Right atrium auricular region (tissue), 2 donors: ENCODE data around the gene PPTC7. TPM values are rescaled to one million over a fixed set of nuclear protein-coding genes. Genes with fewer than 3 reads are reported as not detected.

ENCODE experiments used
- DNase-seq: peaks from one replicate; pipeline ENCODE4 v3.0.0-alpha.2; 2019; ENCODE audit warnings: low spot score
- H3K27ac ChIP-seq, 2 donors: fragments of 200-600 bp; sonication (generic); 1 replicate in 1 of 2; 2 replicates in 1 of 2; pipeline ENCODE4 v1.5.1; 2016 to 2019
- H3K27me3 ChIP-seq, 2 donors: fragments of 200-600 bp; sonication (generic); one replicate each; pipeline versions ENCODE4 v1.5.1 to v1.6.0; 2017 to 2019
- H3K36me3 ChIP-seq: fragments of 200-600 bp; sonication (generic); one replicate; pipeline ENCODE4 v1.5.1; 2016
- H3K4me1 ChIP-seq, 2 donors: fragments of 200-600 bp; sonication (generic); one replicate each; pipeline versions ENCODE4 v1.5.1 to v1.6.0; 2017 to 2019
- H3K4me3 ChIP-seq, 2 donors: fragments of 200-600 bp; sonication (generic); 1 replicate in 1 of 2; 2 replicates in 1 of 2; pipeline ENCODE4 v1.5.1; 2017 to 2019; ENCODE audit warnings: mild to moderate bottlenecking in 1 of 2, moderate library complexity in 1 of 2
- H3K9me3 ChIP-seq, 2 donors: fragments of 200-600 bp; sonication (generic); one replicate each; pipeline ENCODE4 v1.5.1; 2019
- CTCF ChIP-seq, 2 donors: fragments of 200-600 bp; sonication (generic); IDR thresholded peaks; one replicate each; pipeline ENCODE4 v1.5.1; 2019; ENCODE audit warnings: antibody characterized with exemption in 2 of 2
- total RNA-seq, 2 donors: library from RNA; depleted of rRNA; stranded (reverse); fragments of >200 nt; gene quantifications; one replicate each; pipeline ENCODE4 v1.1.0, GENCODE V29; 2016

The PPTC7 gene
- total RNA-seq, 2 donors from 2014 or later: 32.1 to 53.6 TPM

- no peaks in the 10 kb centered on the region for H3K27me3 ChIP-seq
- H3K4me1 ChIP-seq: no peaks in the 10 kb centered on the region
- H3K27ac ChIP-seq: no peak overlapping the region
- H3K4me3 ChIP-seq: no peak overlapping the region
- no peak for DNase-seq
- no peak for TF ChIP-seq CTCF (IDR thresholded peaks at IDR 0.05)
- no peaks in the 10 kb centered on the region for H3K9me3 ChIP-seq
- no peaks in the 10 kb centered on the region for H3K36me3 ChIP-seq
Measured at GRCh38 chr12:110514363-110514762, 68.8 kb downstream of the PPTC7 start.

GRCh38 chr12:110513842-110514241, 69.3 kb downstream of the PPTC7 start:
- Histone ChIP-seq H3K27ac (no peak overlapping the region), H3K4me3 (no peak overlapping the region), H3K27me3 (no peaks in the 10 kb centered on the region), H3K4me1 (no peaks in the 10 kb centered on the region), H3K36me3 (no peaks in the 10 kb centered on the region), H3K9me3 (no peaks in the 10 kb centered on the region)
- no peak for DNase-seq
- TF ChIP-seq CTCF (IDR thresholded peaks at IDR 0.05): no peak

- no peaks in the 10 kb centered on the region for H3K9me3 ChIP-seq
- no peak for DNase-seq
Measured at GRCh38 chr12:110508071-110508586, 75.0 kb downstream of the PPTC7 start.

DNA sequence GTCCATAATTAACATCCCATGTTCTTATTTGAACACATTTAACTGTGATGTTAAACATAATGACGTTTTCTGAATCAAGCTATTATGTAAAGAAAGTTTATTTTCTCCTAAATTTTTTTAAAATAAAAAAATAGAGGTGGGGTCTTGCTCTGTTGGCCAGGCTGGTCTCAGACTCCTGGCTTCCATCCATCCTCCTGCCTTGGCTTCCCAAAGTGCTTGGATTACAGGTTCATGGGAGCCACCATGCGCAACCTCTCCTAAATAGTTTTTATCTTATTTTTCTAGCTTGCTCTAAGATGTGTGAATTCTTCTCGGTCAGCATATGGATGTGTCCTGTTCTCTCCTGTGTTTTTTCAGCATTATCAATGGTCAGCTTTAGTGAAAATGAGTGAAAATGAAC, 77.8 kb downstream of the PPTC7 start:
- no peak for TF ChIP-seq CTCF (IDR thresholded peaks at IDR 0.05)
- Histone ChIP-seq H3K36me3 (no peaks in the 10 kb centered on the region), H3K27ac (no peak overlapping the region), H3K4me1 (peaks cover 0 to 15% of the 10 kb centered on the region in 2 donors), H3K27me3 (no peaks in the 10 kb centered on the region), H3K4me3 (no peak overlapping the region), H3K9me3 (no peaks in the 10 kb centered on the region)
- no peak for DNase-seq

More at GRCh38 chr12:110508071-110508586, 75.0 kb downstream of the PPTC7 start:
- TF ChIP-seq CTCF (IDR thresholded peaks at IDR 0.05): no peak
- no peak overlapping the region for H3K27ac ChIP-seq
- H3K27me3 ChIP-seq: no peaks in the 10 kb centered on the region
- no peaks in the 10 kb centered on the region for H3K4me1 ChIP-seq
- H3K4me3 ChIP-seq: no peak overlapping the region
- H3K36me3 ChIP-seq: no peaks in the 10 kb centered on the region

GRCh38 chr12:110503432-110503831, 79.7 kb downstream of the PPTC7 start:
- Histone ChIP-seq H3K9me3 (no peaks in the 10 kb centered on the region), H3K36me3 (no peaks in the 10 kb centered on the region)
- no peak for DNase-seq

More at GRCh38 chr12:110503432-110503831, 79.7 kb downstream of the PPTC7 start:
- Histone ChIP-seq H3K27me3 (no peaks in the 10 kb centered on the region), H3K27ac (no peak overlapping the region), H3K4me1 (peaks cover 0 to 34% of the 10 kb centered on the region in 2 donors), H3K4me3 (no peak overlapping the region)
- TF ChIP-seq CTCF (IDR thresholded peaks at IDR 0.05): no peak
